ENCODE measurements around the gene PRLHR. TPM values are rescaled to one million over a fixed set of nuclear protein-coding genes. Genes with fewer than 3 reads are reported as not detected.

The PRLHR gene
- total RNA-seq, 4 donors from 2014 or later, result 0.90 to 2.4 (median 2.1) TPM

GRCh38 chr10:118565301-118566075 is 30.0 kb downstream of the PRLHR start:
- intact Hi-C loops (cut with DNase I; ENCODE audit: low total_unique reads), result loop anchor here (10.0 kb wide), 1 partner anchor 239 kb away; no protein-coding TSS in a partner anchor
- Histone ChIP-seq H3K4me1 (peaks cover 0 to 9% of the 10 kb centered on the region in 2 donors), H3K4me3 (no peak overlapping the region), H3K9me3 (no peaks in the 10 kb centered on the region), H3K36me3 (no peaks in the 10 kb centered on the region), H3K27ac (no peak overlapping the region), H3K27me3 (no peaks in the 10 kb centered on the region)
- DNase-seq, result no peak
- TF ChIP-seq POLR2A (IDR thresholded peaks at IDR 0.05) (no peak), CTCF (IDR thresholded peaks at IDR 0.05) (no peak)

GRCh38 chr10:118564652-118565051 is 30.8 kb downstream of the PRLHR start:
- DNase-seq, result no peak
- H3K27ac ChIP-seq, result no peak overlapping the region
- H3K4me1 ChIP-seq, result peaks cover 0 to 5% of the 10 kb centered on the region in 2 donors
- TF ChIP-seq POLR2A (IDR thresholded peaks at IDR 0.05) (no peak), CTCF (IDR thresholded peaks at IDR 0.05) (peak in 3 of 4 experiments; percentile 7 to 31 (median 21))
- H3K27me3 ChIP-seq, result no peaks in the 10 kb centered on the region
- H3K4me3 ChIP-seq, result no peak overlapping the region
- intact Hi-C loops (cut with DNase I; ENCODE audit: low total_unique reads), result loop anchor here (10.0 kb wide), 1 partner anchor 240 kb away; no protein-coding TSS in a partner anchor
- no peaks in the 10 kb centered on the region for H3K36me3 ChIP-seq
- no peaks in the 10 kb centered on the region for H3K9me3 ChIP-seq

- intact Hi-C loops (cut with DNase I; ENCODE audit: low total_unique reads), result loop anchor here (10.0 kb wide), 1 partner anchor 241 kb away; no protein-coding TSS in a partner anchor
- TF ChIP-seq CTCF (IDR thresholded peaks at IDR 0.05), result no peak
- TF ChIP-seq POLR2A (IDR thresholded peaks at IDR 0.05), result no peak
Observed at GRCh38 chr10:118564114-118564513, 31.3 kb downstream of the PRLHR start.

GRCh38 chr10:118563373-118563890 is 32.0 kb downstream of the PRLHR start:
- intact Hi-C loops (cut with DNase I; ENCODE audit: low total_unique reads), result loop anchor here (10.0 kb wide), 1 partner anchor 241 kb away; no protein-coding TSS in a partner anchor
- H3K27me3 ChIP-seq, result no peaks in the 10 kb centered on the region
- H3K27ac ChIP-seq, result no peak overlapping the region
- no peaks in the 10 kb centered on the region for H3K4me1 ChIP-seq
- TF ChIP-seq POLR2A (IDR thresholded peaks at IDR 0.05), result no peak
- no peak for TF ChIP-seq CTCF (IDR thresholded peaks at IDR 0.05)
- H3K9me3 ChIP-seq, result no peaks in the 10 kb centered on the region
- H3K36me3 ChIP-seq, result no peaks in the 10 kb centered on the region
- DNase-seq, result no peak
- H3K4me3 ChIP-seq, result no peak overlapping the region

More at GRCh38 chr10:118564114-118564513, 31.3 kb downstream of the PRLHR start:
- no peak for DNase-seq
- H3K27me3 ChIP-seq, result no peaks in the 10 kb centered on the region
- H3K4me3 ChIP-seq, result no peak overlapping the region
- no peaks in the 10 kb centered on the region for H3K36me3 ChIP-seq
- no peaks in the 10 kb centered on the region for H3K4me1 ChIP-seq
- no peak overlapping the region for H3K27ac ChIP-seq
- no peaks in the 10 kb centered on the region for H3K9me3 ChIP-seq

GRCh38 chr10:118562851-118563250 is 32.6 kb downstream of the PRLHR start:
- TF ChIP-seq CTCF (IDR thresholded peaks at IDR 0.05) (no peak), POLR2A (IDR thresholded peaks at IDR 0.05) (no peak)
- Histone ChIP-seq H3K36me3 (no peaks in the 10 kb centered on the region), H3K27ac (no peak overlapping the region), H3K4me1 (no peaks in the 10 kb centered on the region), H3K27me3 (no peaks in the 10 kb centered on the region), H3K4me3 (no peak overlapping the region), H3K9me3 (no peaks in the 10 kb centered on the region)
- intact Hi-C loops (cut with DNase I; ENCODE audit: low total_unique reads), result loop anchor here (10.0 kb wide), 1 partner anchor 242 kb away; no protein-coding TSS in a partner anchor
- DNase-seq, result no peak

All from uterus (tissue), 4 donors.